Testis (tissue), 3 donors: ENCODE results near the gene CEP131. TPM values are rescaled to one million over a fixed set of nuclear protein-coding genes. Genes with fewer than 3 reads are reported as not detected.

Experiments used
- DNase-seq: peaks from one replicate; pipeline ENCODE4 v3.0.0-alpha.2; 2019
- H3K27ac ChIP-seq, 2 donors: fragments of 200-600 bp; sonication (generic); one replicate each; pipeline ENCODE4 v1.5.1; 2019
- H3K27me3 ChIP-seq: fragments of 200-600 bp; sonication (generic); one replicate; pipeline ENCODE4 v1.5.1; 2019
- H3K36me3 ChIP-seq: fragments of 200-600 bp; sonication (generic); one replicate; pipeline ENCODE4 v1.5.1; 2017; ENCODE audit warnings: low read depth; ENCODE audit errors: missing control alignments
- H3K4me1 ChIP-seq: fragments of 200-600 bp; sonication (generic); one replicate; pipeline ENCODE4 v1.5.1; 2019
- H3K4me3 ChIP-seq, 2 donors: fragments of 200-600 bp; sonication (generic); one replicate each; pipeline ENCODE4 v1.5.1; 2017 to 2019
- H3K9me3 ChIP-seq: fragments of 200-600 bp; sonication (generic); one replicate; pipeline ENCODE4 v1.5.1; 2017
- POLR2A ChIP-seq: fragments of 450-650 bp; IDR thresholded peaks from one replicate; pipeline ENCODE4 v1.6.1; 2017; ENCODE audit warnings: antibody characterized with exemption, mild to moderate bottlenecking, moderate library complexity
- WGBS, 2 donors: methylation state at CpG; one replicate each; pipeline ENCODE4 v1.1.5; 2018; 5-methylcytosine and 5-hydroxymethylcytosine counted together
- intact Hi-C: fragments of 100-400 bp; cut with DNase I; formaldehyde crosslinking; loops from one replicate; pipeline ENCODE4 v1.15.1; 2023; ENCODE audit warnings: low total_unique reads
- polyA plus RNA-seq: library from polyadenylated mRNA; stranded (reverse); fragments of 350-450 nt; fragmentation: Illumina TruSeq; extraction: RNeasy Lipid Tissue Mini Kit (QIAGEN cat#74804); gene quantifications from one replicate; pipeline ENCODE4 v1.2.3, GENCODE V29; 2014; ENCODE audit warnings: low read depth, low replicate concordance; ENCODE audit not compliant: insufficient read depth
- total RNA-seq, 2 donors: library from RNA; depleted of rRNA; stranded (reverse); fragments of >200 nt; gene quantifications; one replicate each; pipeline ENCODE4 v1.2.3, GENCODE V29; 2016
- TF ChIP-seq, protein P1 (sequence below), 3 experiments: fragments of 450-650 bp in 2 of 3; fragments of 200-600 bp in 1 of 3; sonication (generic) in 1 of 3; IDR thresholded peaks; one replicate each; pipeline ENCODE4 v1.5.1; 2016 to 2019; ENCODE audit warnings: antibody characterized with exemption in 3 of 3, mild to moderate bottlenecking in 2 of 3, moderate library complexity in 1 of 3

CEP131 gene
- total and polyA plus RNA-seq, 3 donors from 2014 or later, result 28.9 to 48.7 (median 42.9) TPM

DNA sequence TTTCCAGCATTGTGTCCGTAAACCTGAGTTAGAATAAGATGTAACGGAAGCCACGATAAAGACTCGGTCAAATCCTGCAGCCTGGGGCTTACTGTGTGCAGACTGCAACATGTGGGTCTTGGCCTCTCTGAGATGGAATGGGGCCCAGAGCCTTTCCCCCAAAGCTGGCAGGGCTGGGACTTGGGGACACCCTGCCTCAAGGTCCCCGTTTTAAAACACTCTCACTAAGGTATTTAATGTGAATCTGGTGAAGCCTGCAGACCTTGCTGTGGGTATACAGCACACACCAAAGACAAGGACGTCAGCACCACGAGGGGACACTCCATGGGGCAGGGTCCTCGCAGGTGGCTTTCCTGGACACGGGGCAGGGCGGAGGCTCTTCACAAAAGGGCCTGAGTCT, 18.4 kb upstream of the CEP131 start:
- peaks cover 23% of the 10 kb centered on the region for H3K4me1 ChIP-seq
- no peak overlapping the region for H3K4me3 ChIP-seq
- intact Hi-C loops, result no loop called here
- no peak overlapping the region for H3K27ac ChIP-seq
- no peaks in the 10 kb centered on the region for H3K27me3 ChIP-seq
- DNase-seq, result no peak
- 82 to 87% methylated on average over 10 of the region's 10 CpGs for WGBS, 2 donors
- TF ChIP-seq, protein P1, sequence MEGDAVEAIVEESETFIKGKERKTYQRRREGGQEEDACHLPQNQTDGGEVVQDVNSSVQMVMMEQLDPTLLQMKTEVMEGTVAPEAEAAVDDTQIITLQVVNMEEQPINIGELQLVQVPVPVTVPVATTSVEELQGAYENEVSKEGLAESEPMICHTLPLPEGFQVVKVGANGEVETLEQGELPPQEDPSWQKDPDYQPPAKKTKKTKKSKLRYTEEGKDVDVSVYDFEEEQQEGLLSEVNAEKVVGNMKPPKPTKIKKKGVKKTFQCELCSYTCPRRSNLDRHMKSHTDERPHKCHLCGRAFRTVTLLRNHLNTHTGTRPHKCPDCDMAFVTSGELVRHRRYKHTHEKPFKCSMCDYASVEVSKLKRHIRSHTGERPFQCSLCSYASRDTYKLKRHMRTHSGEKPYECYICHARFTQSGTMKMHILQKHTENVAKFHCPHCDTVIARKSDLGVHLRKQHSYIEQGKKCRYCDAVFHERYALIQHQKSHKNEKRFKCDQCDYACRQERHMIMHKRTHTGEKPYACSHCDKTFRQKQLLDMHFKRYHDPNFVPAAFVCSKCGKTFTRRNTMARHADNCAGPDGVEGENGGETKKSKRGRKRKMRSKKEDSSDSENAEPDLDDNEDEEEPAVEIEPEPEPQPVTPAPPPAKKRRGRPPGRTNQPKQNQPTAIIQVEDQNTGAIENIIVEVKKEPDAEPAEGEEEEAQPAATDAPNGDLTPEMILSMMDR (IDR thresholded peaks at IDR 0.05), result no peak
- TF ChIP-seq POLR2A, result no peak
- H3K36me3 ChIP-seq, result no peaks in the 10 kb centered on the region
- no peaks in the 10 kb centered on the region for H3K9me3 ChIP-seq

DNA sequence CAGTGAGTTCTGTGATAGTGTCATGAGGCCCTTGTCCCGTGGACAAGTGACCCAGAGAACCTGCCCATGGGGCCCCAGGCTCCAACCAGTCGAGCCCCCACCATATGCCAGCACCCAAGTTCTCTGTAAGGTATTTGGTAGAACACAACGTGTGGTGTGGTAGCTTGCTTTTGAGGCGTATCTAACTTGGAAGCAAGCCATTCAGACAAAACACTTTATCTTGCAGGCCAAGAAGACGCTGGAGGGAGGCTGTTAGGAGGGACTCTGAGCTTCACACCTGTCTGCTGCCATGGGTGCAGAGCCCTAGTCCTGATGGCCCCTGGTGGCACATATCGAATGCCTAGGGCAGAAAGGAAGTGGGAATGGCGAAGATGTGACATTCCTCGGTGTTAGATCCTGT, 18.0 kb upstream of the CEP131 start:
- intact Hi-C loops, result no loop called here
- no peaks in the 10 kb centered on the region for H3K36me3 ChIP-seq
- H3K4me1 ChIP-seq, result peaks cover 23% of the 10 kb centered on the region
- no peaks in the 10 kb centered on the region for H3K9me3 ChIP-seq
- no peak for DNase-seq
- H3K27ac ChIP-seq, result no peak overlapping the region
- no peaks in the 10 kb centered on the region for H3K27me3 ChIP-seq
- TF ChIP-seq, protein P1 (IDR thresholded peaks at IDR 0.05), result no peak
- TF ChIP-seq POLR2A, result no peak
- no peak overlapping the region for H3K4me3 ChIP-seq
- 73 to 86% methylated on average over 8 of the region's 8 CpGs for WGBS, 2 donors

DNA sequence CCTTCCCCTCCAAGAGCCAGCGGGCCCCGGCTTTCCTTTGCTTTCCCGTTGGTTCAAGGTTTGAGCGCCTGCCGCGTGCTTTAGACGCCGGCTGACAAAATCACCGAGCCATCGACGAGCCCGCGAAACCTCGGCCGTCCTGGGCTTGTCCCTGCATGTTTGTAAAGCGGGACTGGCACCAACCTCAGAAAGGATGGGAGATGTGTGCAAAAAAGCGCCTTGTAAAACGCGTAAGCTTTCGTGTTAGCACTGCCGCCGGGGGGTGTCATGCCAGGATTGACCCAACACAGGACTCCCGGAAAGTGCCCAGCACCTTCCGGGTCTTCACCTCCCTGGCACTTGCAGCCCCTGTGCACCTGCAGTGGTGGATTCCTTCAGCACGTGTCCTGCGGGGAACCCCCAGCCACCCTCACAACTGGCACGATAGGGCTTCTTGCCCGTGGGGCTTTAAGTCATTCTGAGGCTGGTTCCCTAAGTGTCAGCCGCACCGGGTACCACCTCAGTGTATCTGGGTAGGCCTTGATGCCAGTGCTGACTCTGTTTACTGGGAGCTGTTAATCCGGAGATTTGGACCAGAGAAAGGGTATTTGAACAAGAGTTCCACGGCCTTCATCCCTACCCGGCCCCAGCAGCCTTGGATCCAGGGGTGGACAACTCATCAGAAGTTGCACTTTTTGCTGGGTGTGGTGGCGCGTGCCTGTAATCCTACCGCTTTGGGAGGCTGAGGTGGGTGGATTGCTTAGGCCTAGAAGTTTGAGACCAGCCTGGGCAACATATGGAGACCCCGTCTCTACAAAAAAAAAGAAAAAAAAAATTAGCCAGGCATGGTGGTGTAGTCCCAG, 17.2 kb upstream of the CEP131 start:
- TF ChIP-seq, protein P1 (IDR thresholded peaks at IDR 0.05), result no peak
- no peak for TF ChIP-seq POLR2A
- Histone ChIP-seq H3K27ac (peak overlapping the region; percentile 81 to 85), H3K4me3 (peak overlapping the region; percentile 96 to 97), H3K36me3 (no peaks in the 10 kb centered on the region), H3K4me1 (peaks cover 23% of the 10 kb centered on the region), H3K27me3 (no peaks in the 10 kb centered on the region), H3K9me3 (no peaks in the 10 kb centered on the region)
- DNase-seq, result peak; percentile 31
- intact Hi-C loops, result no loop called here
- 14% methylated on average over 33 to 37 of the region's 37 CpGs for WGBS, 2 donors

DNA sequence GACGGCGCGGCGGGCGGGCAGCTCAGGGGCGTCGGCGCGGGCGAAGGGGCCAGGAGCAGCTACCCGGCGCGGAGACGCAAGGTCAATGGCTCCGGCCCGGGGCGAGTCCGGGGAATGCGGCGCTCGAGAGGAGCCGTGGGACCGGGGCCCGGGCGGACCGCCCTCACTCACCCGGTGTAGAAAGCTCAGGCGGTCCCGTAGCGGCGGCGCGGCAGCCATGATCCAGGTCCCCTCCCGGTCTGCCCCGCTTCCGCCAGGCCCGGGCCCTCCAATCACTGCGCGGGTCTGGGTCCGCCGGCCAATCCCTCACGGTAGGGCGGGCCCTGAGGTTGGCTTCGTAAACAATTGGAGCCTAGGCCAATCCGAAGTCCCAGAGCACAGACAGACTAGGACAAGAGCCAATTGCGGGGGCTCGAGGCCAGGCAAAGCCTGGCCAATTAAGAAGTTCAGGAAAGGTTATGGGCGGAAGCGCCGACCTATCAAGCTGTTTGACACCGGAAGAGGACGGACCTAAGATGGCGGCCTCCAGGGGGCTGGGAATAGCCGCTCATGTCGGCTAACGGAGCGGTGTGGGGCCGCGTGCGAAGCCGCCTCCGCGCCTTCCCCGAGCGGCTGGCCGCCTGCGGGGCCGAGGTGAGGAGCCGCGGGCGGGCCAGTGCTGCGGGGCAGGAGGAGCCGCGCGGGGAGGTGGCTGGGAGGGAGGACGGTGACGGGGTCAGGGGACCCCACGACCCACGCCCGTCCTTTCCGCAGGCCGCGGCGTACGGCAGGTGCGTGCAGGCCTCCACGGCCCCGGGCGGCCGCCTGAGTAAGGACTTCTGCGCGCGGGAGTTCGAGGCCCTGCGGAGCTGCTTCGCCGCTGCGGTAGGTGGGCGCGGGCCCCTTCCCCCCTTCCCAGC, 16.3 kb upstream of the CEP131 start, which contains the start of the genes NDUFAF8 and TEPSIN:
Gene NDUFAF8 (plus strand): TSS at position 504 of the 899 bp plus-strand sequence. CDS start 46 bp downstream, at position 550.
Gene TEPSIN (minus strand): TSS at position 241 of the 899 bp plus-strand sequence. CDS start 22 bp downstream, at position 219.
- Histone ChIP-seq H3K36me3 (no peaks in the 10 kb centered on the region), H3K4me3 (peak within 1 kb of the TSS; percentile 96 to 97), H3K27me3 (no peaks in the 10 kb centered on the region), H3K4me1 (peaks cover 23% of the 10 kb centered on the region), H3K9me3 (no peaks in the 10 kb centered on the region), H3K27ac (peak within 1 kb of the TSS; percentile 81 to 85)
- peak; percentile 100 for DNase-seq
- TF ChIP-seq POLR2A, result no peak
- TF ChIP-seq, protein P1 (IDR thresholded peaks at IDR 0.05), result no peak
- 1% methylated on average over 12 to 85 of the region's 100 CpGs for WGBS, 2 donors
- intact Hi-C loops, result no loop called here
